Panc1 (cell line): Measurements from ENCODE around the gene SPTBN1.

Experiments used
- CTCF ChIP-seq: fragments of 450-650 bp; IDR thresholded peaks from 2 replicates; pipeline ENCODE4 v1.5.1; 2017; ENCODE audit warnings: mild to moderate bottlenecking
- POLR2AphosphoS5 ChIP-seq: IDR thresholded peaks from 2 replicates; pipeline ENCODE4 v1.6.1; 2012; ENCODE audit warnings: mild to moderate bottlenecking, low read depth, low read length, moderate library complexity
- REST ChIP-seq, 2 experiments: IDR thresholded peaks; 2 replicates each; pipeline ENCODE4 v1.6.1; 2011 to 2012; ENCODE audit warnings: low read depth in 2 of 2, control low read depth in 1 of 2, low read length in 1 of 2, mild to moderate bottlenecking in 1 of 2, moderate library complexity in 1 of 2; ENCODE audit not compliant: insufficient read depth in 1 of 2
- SIN3A ChIP-seq: IDR thresholded peaks from 2 replicates; pipeline ENCODE4 v1.6.1; 2012; ENCODE audit warnings: low read depth, mild to moderate bottlenecking, low read length, moderate library complexity, borderline replicate concordance; ENCODE audit not compliant: insufficient read depth
- TCF7L2 ChIP-seq: IDR thresholded peaks from 2 replicates; pipeline ENCODE4 v1.6.1; 2011; ENCODE audit warnings: mild to moderate bottlenecking, low read depth, low read length, inconsistent platforms

- TF ChIP-seq CTCF: peak; percentile 9; the same call in 1 of the 2 replicates
- no peak for TF ChIP-seq REST (IDR thresholded peaks at IDR 0.05; ENCODE audit: insufficient read depth in 1 of 2, low read depth in 2 of 2, low read length in 1 of 2)
- no peak for TF ChIP-seq POLR2AphosphoS5
- TF ChIP-seq SIN3A: 0 out of 2 replicates have a peak, but pooled peaks have one; percentile 22
- TF ChIP-seq TCF7L2: no peak
Measured at GRCh38 chr2:54456612-54457322, 640 bp downstream of the SPTBN1 start.
